Measurements from ENCODE around the gene ATP2C2. TPM values are rescaled to one million over a fixed set of nuclear protein-coding genes. Genes with fewer than 3 reads are reported as not detected.

Gene ATP2C2
- total and polyA plus RNA-seq, 9 of the 15 experiments (the other 6 are each of a cell fraction or from before 2014, with no cell fraction given), result 0.75 TPM; not detected in 8

DNA sequence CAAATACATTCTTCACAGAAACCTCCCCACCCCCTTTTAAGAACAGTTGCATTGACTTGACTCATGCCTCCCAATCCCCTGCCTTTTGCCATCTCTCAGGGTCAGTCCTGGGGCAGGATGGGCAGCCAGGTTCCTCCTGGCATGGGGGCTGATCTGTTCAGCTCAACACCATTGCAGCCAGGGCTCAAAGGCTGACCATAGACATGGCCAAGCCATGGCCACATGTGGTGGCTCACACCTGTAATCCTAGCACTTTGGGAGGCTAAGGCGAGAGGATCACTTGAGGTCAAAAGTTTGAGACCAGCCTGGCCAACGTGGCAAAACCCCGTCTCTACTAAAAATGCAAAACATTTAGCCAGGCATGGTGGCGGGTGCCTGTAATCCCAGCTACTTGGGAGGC lies 14.1 kb downstream of the ATP2C2 start (continued):
- TF ChIP-seq, protein P1, sequence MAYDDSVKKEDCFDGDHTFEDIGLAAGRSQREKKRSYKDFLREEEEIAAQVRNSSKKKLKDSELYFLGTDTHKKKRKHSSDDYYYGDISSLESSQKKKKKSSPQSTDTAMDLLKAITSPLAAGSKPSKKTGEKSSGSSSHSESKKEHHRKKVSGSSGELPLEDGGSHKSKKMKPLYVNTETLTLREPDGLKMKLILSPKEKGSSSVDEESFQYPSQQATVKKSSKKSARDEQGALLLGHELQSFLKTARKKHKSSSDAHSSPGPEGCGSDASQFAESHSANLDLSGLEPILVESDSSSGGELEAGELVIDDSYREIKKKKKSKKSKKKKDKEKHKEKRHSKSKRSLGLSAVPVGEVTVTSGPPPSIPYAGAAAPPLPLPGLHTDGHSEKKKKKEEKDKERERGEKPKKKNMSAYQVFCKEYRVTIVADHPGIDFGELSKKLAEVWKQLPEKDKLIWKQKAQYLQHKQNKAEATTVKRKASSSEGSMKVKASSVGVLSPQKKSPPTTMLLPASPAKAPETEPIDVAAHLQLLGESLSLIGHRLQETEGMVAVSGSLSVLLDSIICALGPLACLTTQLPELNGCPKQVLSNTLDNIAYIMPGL (CRISPR knock-in tag; IDR thresholded peaks at IDR 0.05), result no peak
- TF ChIP-seq, protein P2, sequence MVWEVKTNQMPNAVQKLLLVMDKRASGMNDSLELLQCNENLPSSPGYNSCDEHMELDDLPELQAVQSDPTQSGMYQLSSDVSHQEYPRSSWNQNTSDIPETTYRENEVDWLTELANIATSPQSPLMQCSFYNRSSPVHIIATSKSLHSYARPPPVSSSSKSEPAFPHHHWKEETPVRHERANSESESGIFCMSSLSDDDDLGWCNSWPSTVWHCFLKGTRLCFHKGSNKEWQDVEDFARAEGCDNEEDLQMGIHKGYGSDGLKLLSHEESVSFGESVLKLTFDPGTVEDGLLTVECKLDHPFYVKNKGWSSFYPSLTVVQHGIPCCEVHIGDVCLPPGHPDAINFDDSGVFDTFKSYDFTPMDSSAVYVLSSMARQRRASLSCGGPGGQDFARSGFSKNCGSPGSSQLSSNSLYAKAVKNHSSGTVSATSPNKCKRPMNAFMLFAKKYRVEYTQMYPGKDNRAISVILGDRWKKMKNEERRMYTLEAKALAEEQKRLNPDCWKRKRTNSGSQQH (CRISPR knock-in tag; IDR thresholded peaks at IDR 0.05), result no peak

DNA sequence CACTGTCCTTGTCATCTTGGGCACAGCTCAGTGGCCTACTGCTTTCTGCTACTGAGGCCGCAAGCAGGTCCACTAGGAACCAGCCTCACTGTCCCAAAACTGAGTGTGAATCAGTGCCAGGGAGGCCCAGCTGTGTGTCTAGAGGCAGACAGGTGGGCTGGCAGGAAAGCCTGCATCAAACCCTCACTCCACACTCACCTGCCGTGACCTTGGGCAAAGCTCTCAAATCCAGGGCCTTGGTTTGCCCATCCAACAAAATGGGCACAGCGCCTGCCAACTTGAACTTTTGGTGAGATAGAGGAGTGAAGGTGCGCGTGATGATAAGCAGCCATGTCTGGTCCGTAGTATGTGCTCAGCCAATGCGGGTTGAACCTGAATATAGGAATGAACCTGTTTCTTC lies 14.8 kb downstream of the ATP2C2 start:
- H3K9me3 ChIP-seq (replicated peaks; ENCODE audit: control insufficient read depth, insufficient read depth, low read depth, low read length), result no peaks in the 10 kb centered on the region; the same call in 1 of the 2 replicates
- ATAC-seq (no peak), FAIRE-seq (no peak), DNase-seq (ENCODE audit: extremely low read depth in 1 of 4, low spot score in 3 of 4) (no peak)
- 5% methylated on average over 7 of the region's 7 CpGs for WGBS (ENCODE audit: insufficient coverage, low coverage, missing lambda C conversion rate)
- no peaks in the 10 kb centered on the region for H3K79me2 ChIP-seq (ENCODE audit: control insufficient read depth, insufficient read depth, low read length)
- no peak overlapping the region for H3K27ac ChIP-seq (ENCODE audit: extremely low read depth, low read depth, low read length)
- in situ Hi-C loops (cut with MboI) (no loop called here), intact Hi-C loops (cut with micrococcal nuclease) (no loop called here)
- POLR2A ChIA-PET, result no interaction called here
- no peak overlapping the region for H3K4me2 ChIP-seq (ENCODE audit: insufficient read depth, low read length)
- H3K4me3 ChIP-seq, result no peak overlapping the region
- H3K9me1 ChIP-seq (ENCODE audit: control insufficient read depth, insufficient read depth, low read length), result no peaks in the 10 kb centered on the region
- H3K27me3 ChIP-seq (ENCODE audit: control insufficient read depth in 2 of 2, insufficient read depth in 2 of 2, low read length in 2 of 2), result peaks cover 41 to 78% of the 10 kb centered on the region in 2 experiments
- no peaks in the 10 kb centered on the region for H3K36me3 ChIP-seq (ENCODE audit: control insufficient read depth, insufficient read depth, low read length)
- no peak overlapping the region for H3K9ac ChIP-seq (ENCODE audit: insufficient read depth in 1 of 2, low read depth in 2 of 2, low read length in 2 of 2)
- CTCF ChIA-PET (ENCODE audit: low intra/inter-chr PET ratio), result interaction anchor here (0.7 kb wide), 1 partner anchor 95 kb away, joined by 5 read pairs; no protein-coding TSS in a partner anchor
- no TSS peak for BruUV-seq (replicated peaks)
- H4K20me1 ChIP-seq (replicated peaks; ENCODE audit: control insufficient read depth, insufficient read depth, low read length), result peaks cover 5% of the 10 kb centered on the region; the same call in 1 of the 2 replicates
- no peaks in the 10 kb centered on the region for H3K4me1 ChIP-seq (replicated peaks in 1 of 2; ENCODE audit: control insufficient read depth in 2 of 2, insufficient read depth in 2 of 2, low read length in 2 of 2)
- H2AFZ ChIP-seq (ENCODE audit: low read depth, low read length), result no peak overlapping the region
- TF ChIP-seq CBFA2T3 (IDR thresholded peaks at IDR 0.05) (no peak), FUS (optimal IDR thresholded peaks at IDR 0.05; ENCODE audit: low read depth, low read length) (no peak), TRIM24 (IDR thresholded peaks at IDR 0.05) (no peak), SIN3B (IDR thresholded peaks at IDR 0.05; ENCODE audit: low read depth) (no peak), RBM25 (IDR thresholded peaks at IDR 0.05; ENCODE audit: low read depth, low read length, severe bottlenecking) (peak; percentile 37), TEAD4 (IDR thresholded peaks at IDR 0.05; ENCODE audit: low read length) (no peak), TEAD4 (CRISPR knock-in tag; IDR thresholded peaks at IDR 0.05; ENCODE audit: borderline replicate concordance) (no peak), ZNF551 (CRISPR knock-in tag; IDR thresholded peaks at IDR 0.05) (no peak), ZNF253 (CRISPR knock-in tag; conservative IDR thresholded peaks at IDR 0.05) (no peak)
- TF ChIP-seq, protein P3, sequence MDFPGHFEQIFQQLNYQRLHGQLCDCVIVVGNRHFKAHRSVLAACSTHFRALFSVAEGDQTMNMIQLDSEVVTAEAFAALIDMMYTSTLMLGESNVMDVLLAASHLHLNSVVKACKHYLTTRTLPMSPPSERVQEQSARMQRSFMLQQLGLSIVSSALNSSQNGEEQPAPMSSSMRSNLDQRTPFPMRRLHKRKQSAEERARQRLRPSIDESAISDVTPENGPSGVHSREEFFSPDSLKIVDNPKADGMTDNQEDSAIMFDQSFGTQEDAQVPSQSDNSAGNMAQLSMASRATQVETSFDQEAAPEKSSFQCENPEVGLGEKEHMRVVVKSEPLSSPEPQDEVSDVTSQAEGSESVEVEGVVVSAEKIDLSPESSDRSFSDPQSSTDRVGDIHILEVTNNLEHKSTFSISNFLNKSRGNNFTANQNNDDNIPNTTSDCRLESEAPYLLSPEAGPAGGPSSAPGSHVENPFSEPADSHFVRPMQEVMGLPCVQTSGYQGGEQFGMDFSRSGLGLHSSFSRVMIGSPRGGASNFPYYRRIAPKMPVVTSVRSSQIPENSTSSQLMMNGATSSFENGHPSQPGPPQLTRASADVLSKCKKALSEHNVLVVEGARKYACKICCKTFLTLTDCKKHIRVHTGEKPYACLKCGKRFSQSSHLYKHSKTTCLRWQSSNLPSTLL (IDR thresholded peaks at IDR 0.05), result no peak
- TF ChIP-seq, protein P4, sequence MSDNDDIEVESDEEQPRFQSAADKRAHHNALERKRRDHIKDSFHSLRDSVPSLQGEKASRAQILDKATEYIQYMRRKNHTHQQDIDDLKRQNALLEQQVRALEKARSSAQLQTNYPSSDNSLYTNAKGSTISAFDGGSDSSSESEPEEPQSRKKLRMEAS (CRISPR knock-in tag; IDR thresholded peaks at IDR 0.05), result 0 out of 2 replicates have a peak, but pooled peaks have one; percentile 7
- TF ChIP-seq, protein P5, sequence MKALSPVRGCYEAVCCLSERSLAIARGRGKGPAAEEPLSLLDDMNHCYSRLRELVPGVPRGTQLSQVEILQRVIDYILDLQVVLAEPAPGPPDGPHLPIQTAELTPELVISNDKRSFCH (CRISPR knock-in tag; IDR thresholded peaks at IDR 0.05), result no peak
- TF ChIP-seq, protein P5 (tag; IDR thresholded peaks at IDR 0.05), result no peak
- TF ChIP-seq, protein P6, sequence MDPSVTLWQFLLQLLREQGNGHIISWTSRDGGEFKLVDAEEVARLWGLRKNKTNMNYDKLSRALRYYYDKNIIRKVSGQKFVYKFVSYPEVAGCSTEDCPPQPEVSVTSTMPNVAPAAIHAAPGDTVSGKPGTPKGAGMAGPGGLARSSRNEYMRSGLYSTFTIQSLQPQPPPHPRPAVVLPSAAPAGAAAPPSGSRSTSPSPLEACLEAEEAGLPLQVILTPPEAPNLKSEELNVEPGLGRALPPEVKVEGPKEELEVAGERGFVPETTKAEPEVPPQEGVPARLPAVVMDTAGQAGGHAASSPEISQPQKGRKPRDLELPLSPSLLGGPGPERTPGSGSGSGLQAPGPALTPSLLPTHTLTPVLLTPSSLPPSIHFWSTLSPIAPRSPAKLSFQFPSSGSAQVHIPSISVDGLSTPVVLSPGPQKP (CRISPR knock-in tag; IDR thresholded peaks at IDR 0.05), result no peak

Data from K562 (cell line).